Neural crest cell (in vitro differentiated cells): ENCODE results near the gene RXRG. TPM values are rescaled to one million over a fixed set of nuclear protein-coding genes. Genes with fewer than 3 reads are reported as not detected.
"Not testable (repeated sequence)": the region's sequence is repeated elsewhere in the genome, so short reads cannot be mapped to it uniquely, and the experiment has no call there.

Source experiments
- DNase-seq: peaks from one replicate; pipeline ENCODE4 v3.0.0; 2021; ENCODE audit warnings: low read depth, mixed read lengths, low spot score
- H3K27ac Mint-ChIP-seq: one replicate; pipeline ENCODE4 v1.8.0; 2021; ENCODE audit warnings: mild to moderate bottlenecking, mixed read lengths; ENCODE audit not compliant: unreplicated experiment
- H3K27me3 Mint-ChIP-seq: 2 replicates; pipeline ENCODE4 v1.8.0; 2021; ENCODE audit warnings: low read depth, mild to moderate bottlenecking, mixed read lengths
- H3K36me3 Mint-ChIP-seq: 2 replicates; pipeline ENCODE4 v1.8.0; 2021; ENCODE audit warnings: low read depth, mild to moderate bottlenecking, mixed read lengths
- H3K4me1 Mint-ChIP-seq: 2 replicates; pipeline ENCODE4 v1.8.0; 2021; ENCODE audit warnings: mixed read lengths
- H3K4me3 Mint-ChIP-seq: one replicate; pipeline ENCODE4 v1.8.0; 2021; ENCODE audit warnings: mild to moderate bottlenecking, mixed read lengths
- H3K9me3 Mint-ChIP-seq: 2 replicates; pipeline ENCODE4 v1.8.0; 2021; ENCODE audit warnings: mixed read lengths
- total RNA-seq: library from RNA; stranded (reverse); gene quantifications from 2 replicates; pipeline ENCODE4 v1.2.1, GENCODE V29; 2021
- TF ChIP-seq, protein P1 (sequence below): fragments of 200-600 bp; sonication (generic); conservative IDR thresholded peaks from 2 replicates; pipeline ENCODE4 v1.5.0; 2021; ENCODE audit warnings: antibody characterized with exemption, mild to moderate bottlenecking

Gene RXRG
- total RNA-seq, 1 donor from 2014 or later = 6.7 TPM

DNA sequence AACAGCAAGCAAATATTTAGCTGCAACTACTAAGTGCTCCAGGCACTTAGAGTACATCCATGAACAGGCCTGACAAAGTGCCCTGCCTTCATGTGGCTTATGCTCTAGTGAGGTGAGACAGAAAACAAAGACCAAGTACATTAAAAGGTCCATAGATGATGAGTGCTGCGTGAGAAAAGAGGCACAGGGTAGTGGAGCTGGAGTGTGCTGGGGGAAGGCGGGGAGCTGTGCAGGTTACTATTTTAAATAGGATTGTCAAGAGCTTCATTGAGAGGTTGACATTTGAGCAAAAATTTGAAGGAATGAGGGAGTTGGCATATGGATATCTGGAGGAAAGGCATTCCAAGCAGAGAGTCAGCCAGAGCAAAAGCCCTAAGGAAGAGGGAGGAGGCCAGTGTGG, 29.3 kb upstream of the RXRG start:
- H3K27me3 Mint-ChIP-seq = no peaks in the 10 kb centered on the region
- H3K4me1 Mint-ChIP-seq = peaks cover 22% of the 10 kb centered on the region
- H3K4me3 Mint-ChIP-seq = no peak overlapping the region
- H3K27ac Mint-ChIP-seq = no peak overlapping the region
- TF ChIP-seq, protein P1, sequence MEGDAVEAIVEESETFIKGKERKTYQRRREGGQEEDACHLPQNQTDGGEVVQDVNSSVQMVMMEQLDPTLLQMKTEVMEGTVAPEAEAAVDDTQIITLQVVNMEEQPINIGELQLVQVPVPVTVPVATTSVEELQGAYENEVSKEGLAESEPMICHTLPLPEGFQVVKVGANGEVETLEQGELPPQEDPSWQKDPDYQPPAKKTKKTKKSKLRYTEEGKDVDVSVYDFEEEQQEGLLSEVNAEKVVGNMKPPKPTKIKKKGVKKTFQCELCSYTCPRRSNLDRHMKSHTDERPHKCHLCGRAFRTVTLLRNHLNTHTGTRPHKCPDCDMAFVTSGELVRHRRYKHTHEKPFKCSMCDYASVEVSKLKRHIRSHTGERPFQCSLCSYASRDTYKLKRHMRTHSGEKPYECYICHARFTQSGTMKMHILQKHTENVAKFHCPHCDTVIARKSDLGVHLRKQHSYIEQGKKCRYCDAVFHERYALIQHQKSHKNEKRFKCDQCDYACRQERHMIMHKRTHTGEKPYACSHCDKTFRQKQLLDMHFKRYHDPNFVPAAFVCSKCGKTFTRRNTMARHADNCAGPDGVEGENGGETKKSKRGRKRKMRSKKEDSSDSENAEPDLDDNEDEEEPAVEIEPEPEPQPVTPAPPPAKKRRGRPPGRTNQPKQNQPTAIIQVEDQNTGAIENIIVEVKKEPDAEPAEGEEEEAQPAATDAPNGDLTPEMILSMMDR = no peak
- DNase-seq = no peak
- no peaks in the 10 kb centered on the region for H3K9me3 Mint-ChIP-seq
- no peaks in the 10 kb centered on the region for H3K36me3 Mint-ChIP-seq

DNA sequence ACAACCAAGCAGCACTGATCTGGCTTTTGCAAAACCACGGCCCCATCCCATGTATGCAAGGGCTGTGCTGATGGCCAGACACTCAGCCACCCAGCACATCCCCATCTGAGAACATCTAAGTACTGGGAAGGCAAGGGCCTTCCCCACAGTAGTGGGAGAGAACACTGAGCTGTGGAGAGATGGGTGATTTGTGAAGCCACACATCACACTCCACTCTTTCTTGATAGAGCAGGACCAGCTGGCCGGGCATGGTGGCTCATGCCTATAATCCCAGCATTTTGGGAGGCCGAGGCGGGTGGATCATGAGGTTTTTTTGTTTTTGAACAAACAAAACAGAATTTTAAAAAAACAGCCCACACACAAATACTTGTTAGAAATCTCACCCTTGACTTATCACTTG, 28.2 kb upstream of the RXRG start:
- Mint-ChIP-seq H3K4me3 (no peak overlapping the region), H3K9me3 (no peaks in the 10 kb centered on the region), H3K36me3 (no peaks in the 10 kb centered on the region), H3K27me3 (no peaks in the 10 kb centered on the region), H3K27ac (no peak overlapping the region), H3K4me1 (peaks cover 31% of the 10 kb centered on the region)
- DNase-seq = no peak
- TF ChIP-seq, protein P1 = no peak

DNA sequence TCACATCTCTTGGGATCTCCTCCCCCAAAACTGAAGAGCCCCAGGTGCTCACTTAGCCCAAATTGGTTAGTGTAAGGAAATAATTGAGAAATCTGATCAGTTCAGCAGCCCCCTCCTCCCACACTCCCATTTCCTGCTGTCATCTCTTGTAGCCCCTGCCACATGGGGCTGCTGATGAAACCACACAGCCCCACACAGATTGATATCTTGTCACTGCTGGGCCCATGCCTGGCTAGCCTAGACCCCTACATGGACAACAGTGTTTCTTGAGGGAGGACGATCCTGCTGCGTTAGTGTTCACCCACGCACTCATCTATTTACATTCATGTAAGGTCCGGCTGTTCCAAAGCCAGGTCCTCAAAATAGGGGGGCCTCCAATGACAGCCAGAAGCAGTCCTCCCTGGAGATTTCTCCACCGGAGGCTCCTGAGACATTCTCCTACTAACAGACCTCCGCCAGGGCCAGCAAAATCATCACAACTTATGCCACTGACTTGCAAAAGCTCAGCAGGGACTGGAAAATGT, 23.9 kb upstream of the RXRG start:
- Mint-ChIP-seq H3K36me3 (no peaks in the 10 kb centered on the region), H3K4me1 (peaks cover 45% of the 10 kb centered on the region), H3K27ac (peak overlapping the region; percentile 97), H3K27me3 (no peaks in the 10 kb centered on the region), H3K4me3 (peak overlapping the region; percentile 69), H3K9me3 (no peaks in the 10 kb centered on the region)
- TF ChIP-seq, protein P1 = no peak
- no peak for DNase-seq

DNA sequence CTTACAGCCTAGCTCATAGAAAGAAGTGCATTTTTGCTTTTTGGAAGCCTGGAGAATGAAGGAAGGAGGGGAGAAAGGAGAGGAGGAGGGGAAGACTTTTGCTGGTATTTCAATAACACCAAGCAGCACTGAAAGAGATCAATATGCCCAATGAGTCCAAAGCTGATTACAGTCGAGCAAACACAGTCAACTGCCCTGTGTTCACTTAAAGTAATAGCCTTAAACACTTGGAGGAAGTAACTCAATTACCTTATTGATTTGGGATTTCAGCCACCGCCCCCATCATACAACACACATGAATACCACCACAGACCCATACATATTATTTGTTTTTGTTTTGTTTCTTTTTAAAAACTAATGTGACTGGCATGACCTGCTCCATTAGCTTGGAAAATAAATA, 23.3 kb upstream of the RXRG start:
- Mint-ChIP-seq H3K4me3 (peak overlapping the region; percentile 69), H3K36me3 (no peaks in the 10 kb centered on the region), H3K27me3 (no peaks in the 10 kb centered on the region), H3K9me3 (no peaks in the 10 kb centered on the region), H3K27ac (peak overlapping the region; percentile 97), H3K4me1 (peaks cover 45% of the 10 kb centered on the region)
- DNase-seq = no peak
- TF ChIP-seq, protein P1 = no peak

DNA sequence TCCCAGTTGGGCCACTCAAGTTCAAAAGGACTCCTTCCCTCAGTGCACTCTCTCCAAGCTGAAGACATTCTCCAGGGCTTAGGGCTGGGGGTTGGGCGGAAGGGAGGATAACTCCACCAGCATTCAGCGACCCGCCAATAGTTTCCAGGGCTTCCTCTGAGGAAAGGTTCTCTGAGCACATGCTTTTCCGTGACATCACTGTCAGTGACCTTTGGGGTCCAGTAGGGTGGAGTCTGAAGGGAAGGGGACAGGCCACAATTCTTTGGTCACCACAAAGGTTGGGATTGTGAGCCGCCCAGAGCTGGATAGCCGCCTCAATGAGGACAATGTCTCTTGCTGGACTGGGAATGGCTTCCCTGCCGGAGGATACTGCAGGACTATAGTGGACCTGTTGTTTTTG, 22.8 kb upstream of the RXRG start:
- H3K9me3 Mint-ChIP-seq = no peaks in the 10 kb centered on the region
- H3K4me1 Mint-ChIP-seq = peaks cover 45% of the 10 kb centered on the region
- H3K36me3 Mint-ChIP-seq = no peaks in the 10 kb centered on the region
- no peaks in the 10 kb centered on the region for H3K27me3 Mint-ChIP-seq
- TF ChIP-seq, protein P1 = no peak
- DNase-seq = peak; percentile 54
- H3K4me3 Mint-ChIP-seq = peak overlapping the region; percentile 65
- peak overlapping the region; percentile 97 for H3K27ac Mint-ChIP-seq

DNA sequence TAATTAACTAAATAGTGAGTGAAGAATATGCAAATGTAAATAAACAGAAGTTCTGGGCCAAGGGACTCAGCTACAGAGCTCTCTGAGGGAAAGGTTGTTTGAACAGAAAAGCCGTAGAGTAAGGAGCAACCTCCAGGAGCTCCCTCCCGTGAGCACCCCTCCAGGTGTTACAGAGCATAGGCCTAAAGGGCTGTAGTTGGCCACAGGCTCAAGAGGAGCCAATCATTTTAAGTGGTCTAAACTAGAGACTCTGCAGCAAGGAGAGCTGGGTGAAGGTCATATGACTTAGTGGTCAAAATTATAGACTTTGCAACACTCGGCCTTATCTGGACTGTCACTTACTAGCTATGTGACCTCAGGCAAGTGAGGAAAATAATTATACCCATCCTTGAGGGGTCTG, 19.1 kb upstream of the RXRG start:
- no peak overlapping the region for H3K4me3 Mint-ChIP-seq
- DNase-seq = no peak
- H3K9me3 Mint-ChIP-seq = no peaks in the 10 kb centered on the region
- H3K27ac Mint-ChIP-seq = no peak overlapping the region
- H3K27me3 Mint-ChIP-seq = no peaks in the 10 kb centered on the region
- H3K4me1 Mint-ChIP-seq = peaks cover 28% of the 10 kb centered on the region
- TF ChIP-seq, protein P1 = no peak
- H3K36me3 Mint-ChIP-seq = peaks cover 4% of the 10 kb centered on the region

DNA sequence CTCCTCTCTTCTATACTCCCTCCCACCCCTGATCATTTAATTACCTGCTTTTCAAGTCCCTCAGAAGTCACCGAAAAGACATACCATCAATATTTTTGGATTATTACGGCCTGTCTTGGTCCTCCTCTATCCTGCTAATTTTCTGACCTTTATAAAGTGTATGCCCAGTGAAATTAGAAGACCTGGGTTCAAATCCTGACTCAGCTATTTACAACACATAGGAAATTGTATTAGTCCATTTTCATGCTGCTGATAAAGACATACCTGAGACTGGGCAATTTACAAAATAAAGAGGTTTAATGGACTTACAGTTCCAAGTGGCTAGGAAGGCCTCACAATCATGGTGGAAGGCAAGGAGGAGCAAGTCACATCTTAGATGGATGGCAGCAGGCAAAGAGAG, 14.8 kb upstream of the RXRG start:
- not testable (repeated sequence) for H3K27ac Mint-ChIP-seq, H3K4me1 Mint-ChIP-seq, H3K9me3 Mint-ChIP-seq, H3K36me3 Mint-ChIP-seq, H3K4me3 Mint-ChIP-seq, H3K27me3 Mint-ChIP-seq, DNase-seq
